Esophagus (tissue), 2 donors: ENCODE measurements around the gene LMX1A. TPM values are rescaled to one million over a fixed set of nuclear protein-coding genes. Genes with fewer than 3 reads are reported as not detected.

Source experiments
- H3K27ac ChIP-seq, 2 donors: one replicate each; pipeline ENCODE4 v1.5.1; 2013; ENCODE audit warnings: low read depth in 2 of 2, mild to moderate bottlenecking in 2 of 2, inconsistent platforms in 1 of 2, low read length in 1 of 2, moderate library complexity in 1 of 2
- H3K27me3 ChIP-seq, 2 donors: one replicate each; pipeline ENCODE4 v1.6.1; 2013; ENCODE audit warnings: low read length in 2 of 2, control low read depth in 1 of 2, mild to moderate bottlenecking in 1 of 2; ENCODE audit not compliant: insufficient read depth in 2 of 2, control insufficient read depth in 1 of 2
- H3K36me3 ChIP-seq, 2 donors: one replicate each; pipeline ENCODE4 v1.6.1; 2013; ENCODE audit warnings: low read length in 1 of 2; ENCODE audit not compliant: control insufficient read depth in 2 of 2, insufficient read depth in 2 of 2
- H3K4me1 ChIP-seq, 2 donors: one replicate each; pipeline ENCODE4 v1.6.1; 2013; ENCODE audit warnings: low read length in 1 of 2; ENCODE audit not compliant: control insufficient read depth in 2 of 2, insufficient read depth in 2 of 2
- H3K4me3 ChIP-seq, 2 donors: one replicate each; pipeline ENCODE4 v1.5.1; 2013; ENCODE audit warnings: low read length in 2 of 2, mild to moderate bottlenecking in 2 of 2, low read depth in 1 of 2, moderate library complexity in 1 of 2
- H3K9me3 ChIP-seq, 2 donors: one replicate each; pipeline ENCODE4 v1.6.1; 2013; ENCODE audit warnings: mild to moderate bottlenecking in 2 of 2, low read depth in 1 of 2, low read length in 1 of 2, moderate library complexity in 1 of 2; ENCODE audit not compliant: control insufficient read depth in 2 of 2, insufficient read depth in 1 of 2
- WGBS, 2 donors: extraction: QIAGEN DNeasy Blood & Tissue Kit; methylation state at CpG; one replicate each; pipeline ENCODE4 v1.1.7; 2013; 5-methylcytosine and 5-hydroxymethylcytosine counted together
- polyA plus RNA-seq, 2 donors: library from polyadenylated mRNA; stranded (reverse); fragments of 200-250 nt; gene quantifications; one replicate each; pipeline ENCODE4 v1.2.3, GENCODE V29; 2013
- donor health status: healthy with polysubstance abuse.
- donor health status: Bipolar disorder and iron deficiency.

The LMX1A gene
- polyA plus RNA-seq, 2 donors, result 0.01 to 0.10 TPM

GRCh38 chr1:165169028-165169427 lies 187.5 kb downstream of the LMX1A start:
- WGBS, 2 donors, result 22 to 48% methylated on average over 1 of the region's 1 CpG
- H3K36me3 ChIP-seq, result no peaks in the 10 kb centered on the region

DNA sequence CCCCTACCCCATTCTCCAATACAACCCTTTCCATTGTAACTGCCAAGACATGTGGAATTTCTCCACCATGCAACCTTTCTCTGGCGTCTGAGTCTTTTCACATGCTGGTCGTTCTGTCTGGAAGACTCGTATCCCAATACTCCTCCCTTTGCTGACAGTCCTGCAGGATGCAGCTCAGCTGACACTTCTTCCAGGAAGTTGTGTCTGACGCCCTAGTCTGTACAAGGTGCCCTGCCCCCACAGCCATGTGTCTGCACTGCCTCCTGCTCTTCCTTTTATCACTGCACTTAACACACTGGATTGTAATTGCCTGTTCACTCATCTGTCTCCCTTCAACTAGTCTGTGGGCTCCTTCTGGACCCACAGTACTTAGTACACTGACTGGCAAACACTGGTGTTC lies 188.0 kb downstream of the LMX1A start:
- WGBS, 2 donors, result 44 to 68% methylated on average over 4 of the region's 4 CpGs
- H3K9me3 ChIP-seq, result no peaks in the 10 kb centered on the region
- H3K4me1 ChIP-seq, result no peaks in the 10 kb centered on the region
- H3K27ac ChIP-seq, result no peak overlapping the region
- peaks cover 0 to 3% of the 10 kb centered on the region in 2 donors for H3K27me3 ChIP-seq
- H3K4me3 ChIP-seq, result no peak overlapping the region
- no peaks in the 10 kb centered on the region for H3K36me3 ChIP-seq

More at GRCh38 chr1:165169028-165169427, 187.5 kb downstream of the LMX1A start:
- Histone ChIP-seq H3K9me3 (no peaks in the 10 kb centered on the region), H3K4me3 (no peak overlapping the region), H3K4me1 (no peaks in the 10 kb centered on the region), H3K27me3 (peaks cover 0 to 3% of the 10 kb centered on the region in 2 donors), H3K27ac (no peak overlapping the region)

DNA sequence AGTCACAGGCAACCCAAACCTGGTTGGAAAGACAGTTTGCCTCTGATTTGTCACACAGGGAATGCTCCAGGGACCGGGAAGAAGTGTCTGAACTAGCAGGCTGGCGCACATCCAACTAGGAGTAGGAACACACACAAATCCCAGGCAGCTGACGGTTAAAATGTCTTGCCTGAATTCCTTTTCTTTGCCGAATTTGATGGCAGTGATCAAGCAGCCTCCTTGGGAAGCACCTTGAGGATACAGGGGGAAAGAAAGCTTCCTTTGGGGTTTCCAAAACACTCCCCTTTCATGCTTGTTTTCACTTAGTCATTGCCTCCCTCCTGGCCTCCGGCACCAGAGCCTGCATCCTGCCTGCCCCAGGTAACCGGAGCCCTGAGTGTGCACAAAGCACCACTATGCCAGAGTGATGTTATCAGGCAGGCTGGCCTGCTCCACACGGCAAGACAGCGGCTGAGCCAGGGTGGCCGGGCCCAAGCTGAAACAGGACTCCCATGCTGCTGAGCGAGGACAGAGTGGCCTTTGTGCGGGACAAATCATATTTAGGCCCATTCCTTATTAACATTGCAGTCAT lies 193.8 kb downstream of the LMX1A start:
- no peaks in the 10 kb centered on the region for H3K36me3 ChIP-seq
- no peak overlapping the region for H3K4me3 ChIP-seq
- no peak overlapping the region for H3K27ac ChIP-seq
- peaks cover 0 to 2% of the 10 kb centered on the region in 2 donors for H3K4me1 ChIP-seq
- peaks cover 0 to 3% of the 10 kb centered on the region in 2 donors for H3K27me3 ChIP-seq
- H3K9me3 ChIP-seq, result no peaks in the 10 kb centered on the region
- WGBS, 2 donors, result 33 to 43% methylated on average over 11 of the region's 11 CpGs

DNA sequence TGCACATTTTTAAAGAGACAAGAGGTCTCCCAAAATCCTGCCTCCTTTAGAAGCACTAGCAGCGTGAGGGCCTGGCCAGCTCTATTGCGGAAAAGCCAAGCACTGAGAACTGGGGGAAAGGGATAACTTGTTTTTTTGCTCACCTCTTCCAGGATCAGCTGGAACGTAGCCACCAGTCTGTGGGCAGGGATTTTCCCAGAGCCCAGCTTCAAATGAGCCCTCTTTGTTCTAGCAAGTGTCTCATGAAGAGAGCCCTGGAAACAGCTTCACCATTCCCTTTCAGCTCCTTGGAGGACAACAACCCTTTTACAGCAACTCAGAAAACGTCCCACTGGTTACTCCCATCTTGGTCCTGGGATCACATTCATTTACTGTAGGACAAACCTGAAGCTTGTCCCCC lies 195.4 kb downstream of the LMX1A start:
- Histone ChIP-seq H3K9me3 (peaks cover 3% of the 10 kb centered on the region in 2 donors), H3K27ac (no peak overlapping the region), H3K36me3 (no peaks in the 10 kb centered on the region), H3K4me1 (peaks cover 0 to 2% of the 10 kb centered on the region in 2 donors), H3K27me3 (no peaks in the 10 kb centered on the region), H3K4me3 (no peak overlapping the region)
- WGBS, 2 donors, result 49 to 57% methylated on average over 4 of the region's 4 CpGs

DNA sequence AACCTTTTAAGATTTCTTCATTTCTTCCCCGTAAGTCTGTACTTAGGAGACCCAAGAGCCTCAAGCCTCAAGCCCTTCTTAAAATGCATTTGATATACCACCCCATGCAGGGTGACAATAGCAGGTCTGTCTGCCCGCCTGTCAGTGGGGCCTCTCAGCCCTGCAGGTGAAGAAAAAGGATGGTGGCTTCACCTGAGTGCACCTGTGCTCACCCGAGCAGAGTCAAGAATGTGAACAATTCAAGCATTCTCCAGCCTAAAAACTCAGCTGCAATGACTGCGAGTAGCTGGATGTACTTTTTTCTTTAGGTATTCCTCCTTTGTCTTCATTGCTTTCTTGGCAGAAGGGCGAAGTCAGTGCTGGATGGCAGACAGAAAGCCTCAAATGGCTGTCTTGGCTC lies 203.3 kb downstream of the LMX1A start:
- Histone ChIP-seq H3K27ac (no peak overlapping the region), H3K4me3 (no peak overlapping the region), H3K4me1 (no peaks in the 10 kb centered on the region), H3K36me3 (no peaks in the 10 kb centered on the region), H3K27me3 (no peaks in the 10 kb centered on the region), H3K9me3 (peaks cover 3 to 5% of the 10 kb centered on the region in 2 donors)
- 48 to 58% methylated on average over 5 of the region's 5 CpGs for WGBS, 2 donors

GRCh38 chr1:165152727-165153126 lies 203.8 kb downstream of the LMX1A start:
- no peaks in the 10 kb centered on the region for H3K36me3 ChIP-seq
- H3K9me3 ChIP-seq, result peaks cover 3 to 5% of the 10 kb centered on the region in 2 donors
- H3K4me3 ChIP-seq, result no peak overlapping the region
- no peaks in the 10 kb centered on the region for H3K4me1 ChIP-seq
- 16 to 27% methylated on average over 3 of the region's 3 CpGs for WGBS, 2 donors
- H3K27me3 ChIP-seq, result no peaks in the 10 kb centered on the region
- H3K27ac ChIP-seq, result no peak overlapping the region

- Histone ChIP-seq H3K4me3 (no peak overlapping the region), H3K4me1 (no peaks in the 10 kb centered on the region), H3K27ac (no peak overlapping the region), H3K27me3 (no peaks in the 10 kb centered on the region), H3K9me3 (peaks cover 3 to 5% of the 10 kb centered on the region in 2 donors), H3K36me3 (no peaks in the 10 kb centered on the region)
- WGBS, 2 donors, result 64 to 74% methylated on average over 5 of the region's 5 CpGs
These were observed 204.4 kb downstream of the LMX1A start for GRCh38 chr1:165152109-165152508.

Other genes starting within 250 kb of the LMX1A start
- under 1 TPM; 0.08 to 0.20 TPM for gene RXRG, start 88.4 kb upstream of the LMX1A start, polyA plus RNA-seq
- not detected for gene LRRC52, start 187.3 kb upstream of the LMX1A start, polyA plus RNA-seq